Chondrocyte (in vitro differentiated cells): Measurements from ENCODE around the gene USP35. TPM values are rescaled to one million over a fixed set of nuclear protein-coding genes. Genes with fewer than 3 reads are reported as not detected.

Source experiments
- DNase-seq: peaks from one replicate; pipeline ENCODE4 v3.0.0; 2021; ENCODE audit warnings: mixed read lengths, low spot score
- H3K27ac Mint-ChIP-seq: one replicate; pipeline ENCODE4 v1.8.0; 2021; ENCODE audit warnings: mild to moderate bottlenecking, moderate library complexity, mixed read lengths; ENCODE audit not compliant: unreplicated experiment
- H3K27me3 Mint-ChIP-seq: 2 replicates; pipeline ENCODE4 v1.8.0; 2021; ENCODE audit warnings: low read depth, mixed read lengths
- H3K36me3 Mint-ChIP-seq: 2 replicates; pipeline ENCODE4 v1.8.0; 2021; ENCODE audit warnings: low read depth, mixed read lengths
- H3K4me1 Mint-ChIP-seq: 2 replicates; pipeline ENCODE4 v1.8.0; 2021; ENCODE audit warnings: low read depth, mild to moderate bottlenecking, mixed read lengths
- H3K4me3 Mint-ChIP-seq: one replicate; pipeline ENCODE4 v1.8.0; 2021; ENCODE audit warnings: mild to moderate bottlenecking, moderate library complexity, mixed read lengths; ENCODE audit not compliant: unreplicated experiment
- H3K9me3 Mint-ChIP-seq: 2 replicates; pipeline ENCODE4 v1.8.0; 2021; ENCODE audit warnings: low read depth, mixed read lengths
- CTCF ChIP-seq: fragments of 200-600 bp; sonication (generic); IDR thresholded peaks from 2 replicates; pipeline ENCODE4 v1.5.0; 2021; ENCODE audit warnings: antibody characterized with exemption, mild to moderate bottlenecking, moderate library complexity
- total RNA-seq: library from RNA; stranded (reverse); gene quantifications from 3 replicates; pipeline ENCODE4 v1.2.1, GENCODE V29; 2021

The USP35 gene
- total RNA-seq, 1 donor from 2014 or later, result 14.0 TPM

- Mint-ChIP-seq H3K27ac (no peak overlapping the region), H3K4me1 (no peaks in the 10 kb centered on the region), H3K9me3 (no peaks in the 10 kb centered on the region), H3K36me3 (peaks cover 33% of the 10 kb centered on the region), H3K4me3 (no peak overlapping the region), H3K27me3 (no peaks in the 10 kb centered on the region)
- DNase-seq, result no peak
- TF ChIP-seq CTCF, result no peak
Measured at GRCh38 chr11:78217650-78218541, 29.2 kb downstream of the USP35 start.

DNA sequence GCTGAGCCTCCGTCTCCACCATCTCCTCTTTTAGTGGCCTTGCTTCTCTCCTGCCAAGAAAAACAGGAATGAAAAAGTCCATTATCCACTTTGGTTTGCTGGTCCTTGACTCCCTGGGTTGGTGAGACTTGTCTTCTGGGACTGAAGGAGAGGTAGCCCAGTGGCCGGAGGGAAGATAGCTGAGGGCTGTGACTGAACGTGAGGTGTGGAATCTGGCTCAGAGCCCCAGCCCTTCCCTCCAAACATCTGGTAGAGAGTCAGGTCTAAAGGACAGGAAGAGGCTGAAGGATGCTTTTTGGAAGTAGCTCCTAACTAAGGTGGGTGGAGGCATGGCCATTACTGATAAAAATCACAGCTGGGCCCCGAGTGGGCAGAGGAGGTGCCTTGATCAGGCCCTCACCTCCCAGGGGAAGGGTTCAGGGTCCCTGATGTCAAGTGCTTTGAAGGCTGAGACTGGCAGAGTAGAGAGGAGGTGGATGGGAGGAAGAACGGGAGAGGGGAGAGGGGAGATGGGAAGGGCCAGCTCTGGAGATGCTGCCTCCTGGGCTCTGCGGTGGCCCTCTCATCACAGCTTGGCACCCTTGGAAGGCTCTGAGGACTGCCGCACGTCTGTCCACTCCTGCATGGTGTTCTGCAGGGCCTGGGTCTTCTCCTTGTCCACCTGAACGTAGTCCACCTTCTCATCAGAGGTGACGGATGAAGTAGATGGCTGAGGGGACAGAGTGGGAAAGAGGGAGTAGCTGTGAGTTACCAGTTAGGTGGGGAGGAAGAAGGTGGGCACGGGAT is 30.2 kb downstream of the USP35 start:
- Mint-ChIP-seq H3K36me3 (peaks cover 36% of the 10 kb centered on the region), H3K9me3 (no peaks in the 10 kb centered on the region)

DNA sequence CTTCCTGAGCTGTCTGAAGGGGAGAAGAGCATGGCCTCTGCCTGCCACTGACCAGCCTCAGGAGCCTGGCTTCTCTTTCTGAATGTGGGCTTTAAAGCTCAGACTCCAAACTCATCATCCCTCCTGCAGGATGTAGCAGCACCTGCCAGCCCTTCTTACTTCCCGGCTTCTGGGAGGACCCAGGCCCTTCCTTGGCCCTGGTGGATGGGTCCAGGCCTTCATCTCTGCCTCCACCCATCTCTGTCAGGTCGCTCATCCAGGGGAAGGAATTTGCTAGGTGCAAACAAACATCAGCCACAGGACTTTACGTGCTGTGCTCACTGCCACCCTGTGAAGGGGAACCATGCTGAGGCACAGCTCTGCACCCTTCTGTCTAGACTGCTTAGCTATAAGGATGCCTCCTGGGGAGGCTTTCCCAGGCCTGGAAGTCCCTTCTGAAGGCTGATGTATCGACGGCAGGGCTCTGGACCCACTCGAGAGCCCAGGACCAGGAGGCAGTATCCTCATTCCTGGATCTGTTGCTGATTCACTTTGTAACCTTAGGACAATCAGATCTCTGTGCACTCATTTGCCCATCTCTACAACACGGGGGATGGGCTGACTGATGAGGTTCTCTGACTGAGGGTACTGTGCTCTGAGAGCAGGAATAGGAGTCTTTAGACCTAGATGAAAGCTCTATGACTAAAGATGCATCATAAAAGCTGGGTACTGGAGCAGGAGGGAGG is 30.9 kb downstream of the USP35 start:
- no peak overlapping the region for H3K27ac Mint-ChIP-seq
- no peak for DNase-seq
- H3K4me1 Mint-ChIP-seq, result no peaks in the 10 kb centered on the region
- no peak overlapping the region for H3K4me3 Mint-ChIP-seq
- TF ChIP-seq CTCF, result no peak
- peaks cover 39% of the 10 kb centered on the region for H3K36me3 Mint-ChIP-seq
- H3K9me3 Mint-ChIP-seq, result no peaks in the 10 kb centered on the region
- no peaks in the 10 kb centered on the region for H3K27me3 Mint-ChIP-seq

More for the DNA sequence above, 30.2 kb downstream of the USP35 start:
- no peak overlapping the region for H3K4me3 Mint-ChIP-seq
- no peak for DNase-seq
- no peaks in the 10 kb centered on the region for H3K4me1 Mint-ChIP-seq
- no peak for TF ChIP-seq CTCF
- no peak overlapping the region for H3K27ac Mint-ChIP-seq
- H3K27me3 Mint-ChIP-seq, result no peaks in the 10 kb centered on the region

GRCh38 chr11:78220218-78221157 is 31.8 kb downstream of the USP35 start:
- peaks cover 42% of the 10 kb centered on the region for H3K36me3 Mint-ChIP-seq
- no peaks in the 10 kb centered on the region for H3K9me3 Mint-ChIP-seq
- H3K27me3 Mint-ChIP-seq, result no peaks in the 10 kb centered on the region
- no peaks in the 10 kb centered on the region for H3K4me1 Mint-ChIP-seq
- DNase-seq, result no peak
- no peak overlapping the region for H3K4me3 Mint-ChIP-seq
- TF ChIP-seq CTCF, result no peak
- H3K27ac Mint-ChIP-seq, result no peak overlapping the region
